Thyroid gland (tissue), 4 donors: ENCODE measurements around the gene TMEM255B.

Experiments used
- CTCF ChIP-seq, 6 experiments: fragments of 200-600 bp in 3 of 6; fragments of 450-650 bp in 3 of 6; sonication (generic) in 3 of 6; IDR thresholded peaks; one replicate each; pipeline ENCODE4 v1.5.1; 2016 to 2019; ENCODE audit warnings: antibody characterized with exemption in 6 of 6, mild to moderate bottlenecking in 2 of 6, inconsistent platforms in 1 of 6, moderate library complexity in 1 of 6
- POLR2A ChIP-seq, 2 donors: fragments of 450-650 bp; IDR thresholded peaks; one replicate each; pipeline ENCODE4 v1.6.1; 2017; ENCODE audit warnings: antibody characterized with exemption in 2 of 2, mild to moderate bottlenecking in 2 of 2, moderate library complexity in 1 of 2

DNA sequence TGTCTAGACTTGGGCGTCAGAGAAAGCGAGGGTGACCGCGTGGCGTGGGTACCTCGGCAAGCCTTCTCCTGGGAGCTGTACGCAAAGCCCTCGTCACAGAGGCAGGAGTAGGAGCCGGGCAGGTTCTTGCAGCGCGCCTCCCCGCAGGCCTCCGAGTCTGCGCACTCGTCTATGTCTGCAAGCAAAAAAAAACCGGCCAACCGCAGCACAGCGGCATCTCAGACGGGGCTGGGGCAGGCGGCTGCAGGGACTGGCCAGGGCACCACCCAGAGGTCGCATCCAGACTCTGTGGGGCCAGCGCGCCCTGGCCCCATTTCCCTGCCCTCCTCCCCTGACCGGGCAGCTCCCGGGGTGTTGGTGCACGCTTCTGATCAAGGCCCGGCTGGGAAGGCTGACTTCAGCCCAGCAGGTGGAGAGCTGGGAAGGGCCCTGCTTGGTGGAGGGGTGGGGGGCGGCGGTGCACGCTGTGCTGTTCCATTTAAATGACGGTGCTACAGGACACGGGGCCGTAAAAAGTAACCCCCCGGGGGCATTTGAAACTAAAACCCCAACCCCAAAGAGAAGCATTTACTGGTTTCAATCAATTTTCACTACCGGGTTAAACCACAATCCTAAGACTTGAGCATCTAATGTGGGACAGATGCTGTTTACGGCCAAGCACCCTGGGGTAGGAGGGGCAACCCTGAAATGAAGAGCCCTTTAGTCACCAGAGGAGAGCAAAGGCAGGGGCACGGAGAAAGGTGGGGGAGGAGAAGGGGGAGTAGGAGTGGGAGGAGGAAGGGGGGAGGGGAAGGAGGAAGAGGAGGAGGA is 76.6 kb downstream of the TMEM255B start:
- TF ChIP-seq CTCF (IDR thresholded peaks at IDR 0.05) (no peak), POLR2A (IDR thresholded peaks at IDR 0.05) (no peak)
